ENCODE results near the gene HOXA9. TPM values are rescaled to one million over a fixed set of nuclear protein-coding genes. Genes with fewer than 3 reads are reported as not detected.

The HOXA9 gene
- total RNA-seq, 4 donors from 2014 or later = 5.4 to 10.9 (median 9.0) TPM

- TF ChIP-seq CTCF (IDR thresholded peaks at IDR 0.05; ENCODE audit: low read depth) = no peak
Measured at GRCh38 chr7:27176524-27176845, 11.1 kb upstream of the HOXA9 start.

- TF ChIP-seq CTCF (IDR thresholded peaks at IDR 0.05; ENCODE audit: low read depth) = no peak
Measured at GRCh38 chr7:27175626-27176523, 10.5 kb upstream of the HOXA9 start.

GRCh38 chr7:27174874-27175625 lies 9.7 kb upstream of the HOXA9 start:
- no peak for TF ChIP-seq CTCF (IDR thresholded peaks at IDR 0.05; ENCODE audit: low read depth)

- TF ChIP-seq CTCF (IDR thresholded peaks at IDR 0.05; ENCODE audit: low read depth) = no peak
Measured at GRCh38 chr7:27173956-27174873, 8.9 kb upstream of the HOXA9 start, which contains the start of gene HOXA10. Gene HOXA10 (minus strand): TSS chr7:27174320. CDS start chr7:27174306, 14 bp downstream.

GRCh38 chr7:27173511-27173955 lies 8.2 kb upstream of the HOXA9 start:
- no peak for TF ChIP-seq CTCF (IDR thresholded peaks at IDR 0.05; ENCODE audit: low read depth)

- no peak for TF ChIP-seq CTCF (IDR thresholded peaks at IDR 0.05; ENCODE audit: low read depth)
Measured at GRCh38 chr7:27172823-27173510, 7.6 kb upstream of the HOXA9 start.

Measured in subcutaneous adipose tissue (tissue), 4 donors.